AG04449 (cell line): ENCODE results near the gene KNG1.

ENCODE experiments used
- CTCF ChIA-PET: fragments of 350-600 bp; formaldehyde crosslinking; extraction: SDS; loops from one replicate; lab custom pipeline; 2021; ENCODE audit warnings: antibody characterized with exemption; lab: Yijun Ruan, JAX
- POLR2A ChIA-PET: fragments of 400-600, 350-600 bp; formaldehyde crosslinking; extraction: SDS; loops from one replicate; lab custom pipeline; 2020; ENCODE audit warnings: antibody characterized with exemption, inconsistent platforms; lab: Yijun Ruan, JAX
- DNase-seq: peaks from one replicate; pipeline ENCODE4 v3.0.0-alpha.2; 2010; ENCODE audit warnings: low read depth, low spot score
- H3K4me3 ChIP-seq: 2 replicates; pipeline ENCODE4 v1.5.1; 2011; ENCODE audit warnings: low read depth, mild to moderate bottlenecking, control low read depth, low read length
- CTCF ChIP-seq: IDR thresholded peaks from one replicate; pipeline ENCODE4 v1.5.1; 2011; ENCODE audit warnings: mild to moderate bottlenecking, moderate library complexity, low read length, control low read depth, inconsistent platforms; ENCODE audit not compliant: insufficient read depth; ENCODE audit errors: missing control alignments

The KNG1 gene

GRCh38 chr3:186760141-186760833, 43.1 kb downstream of the KNG1 start:
- CTCF ChIA-PET = no interaction called here
- DNase-seq = no peak
- POLR2A ChIA-PET = no interaction called here
- TF ChIP-seq CTCF = no peak
- no peak overlapping the region for H3K4me3 ChIP-seq

GRCh38 chr3:186760897-186761447, 43.8 kb downstream of the KNG1 start:
- POLR2A ChIA-PET = no interaction called here
- TF ChIP-seq CTCF = no peak
- DNase-seq = no peak
- no peak overlapping the region for H3K4me3 ChIP-seq
- CTCF ChIA-PET = no interaction called here

GRCh38 chr3:186772281-186772694, 55.1 kb downstream of the KNG1 start:
- CTCF ChIA-PET = interaction anchor here (0.7 to 1.7 kb wide), 6 partner anchors 10 to 829 kb away, joined by 3 to 6 read pairs (median 4); partner anchors contain the start of gene EIF4A2
- no peak for TF ChIP-seq CTCF
- no peak for DNase-seq
- H3K4me3 ChIP-seq = peak overlapping the region; percentile 44
- POLR2A ChIA-PET = interaction anchor here (6.8 kb wide), 1 partner anchor 11 kb away, joined by 73 read pairs; the partner anchor contains the start of gene EIF4A2

GRCh38 chr3:186772701-186773417, 55.7 kb downstream of the KNG1 start:
- DNase-seq = no peak
- no peak for TF ChIP-seq CTCF
- H3K4me3 ChIP-seq = peak overlapping the region; percentile 44
- POLR2A ChIA-PET = interaction anchor here (6.8 kb wide), 1 partner anchor 11 kb away, joined by 73 read pairs; the partner anchor contains the start of gene EIF4A2
- CTCF ChIA-PET = interaction anchor here (0.7 to 1.7 kb wide), 6 partner anchors 10 to 829 kb away, joined by 3 to 6 read pairs (median 4); partner anchors contain the start of gene EIF4A2

GRCh38 chr3:186775999-186776398, 58.8 kb downstream of the KNG1 start:
- POLR2A ChIA-PET = no interaction called here
- no peak for TF ChIP-seq CTCF
- no peak for DNase-seq
- CTCF ChIA-PET = no interaction called here
- H3K4me3 ChIP-seq = no peak overlapping the region

GRCh38 chr3:186779204-186779603, 62.0 kb downstream of the KNG1 start:
- no peak for DNase-seq
- no peak for TF ChIP-seq CTCF
- no peak overlapping the region for H3K4me3 ChIP-seq
- ChIA-PET POLR2A (no interaction called here), CTCF (no interaction called here)
